Fibroblast of peridontal ligament (primary cell): Measurements from ENCODE around the gene RRAGB.
A peak's percentile ranks its signal among the peaks of the same experiment; 100 is the strongest.
"Not testable (repeated sequence)": the region's sequence is repeated elsewhere in the genome, so short reads cannot be mapped to it uniquely, and the experiment has no call there.

Source experiments
- DNase-seq: peaks from one replicate; pipeline ENCODE4 v3.0.0-alpha.2; 2010; ENCODE audit errors: extremely low read depth

The RRAGB gene

GRCh38 chrX:55767100-55767499, 49.6 kb downstream of the RRAGB start:
- DNase-seq, result peak; percentile 30

GRCh38 chrX:55774419-55774818, 56.9 kb downstream of the RRAGB start:
- DNase-seq, result not testable (repeated sequence)

DNA sequence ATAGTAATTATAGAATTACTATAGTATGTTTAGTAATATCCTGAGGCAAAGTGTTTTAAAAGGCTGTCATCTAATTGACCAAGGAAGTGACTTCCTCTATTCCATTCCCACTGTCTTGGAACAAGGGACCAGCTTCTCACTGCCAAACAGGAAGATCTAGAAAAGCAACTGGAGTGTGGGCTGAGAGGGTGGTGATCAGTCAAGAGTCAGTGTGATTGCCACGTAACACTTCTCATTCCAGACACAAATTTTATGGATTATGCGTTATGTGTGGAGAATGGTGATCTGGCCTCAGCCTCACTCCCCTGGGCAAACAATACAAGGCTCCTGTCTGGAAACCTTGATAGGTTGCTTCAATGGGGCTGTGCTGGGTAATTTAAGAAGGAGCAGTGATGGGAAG, 60.0 kb downstream of the RRAGB start:
- no peak for DNase-seq

- no peak for DNase-seq
These were observed 60.8 kb downstream of the RRAGB start for GRCh38 chrX:55778322-55778721.

GRCh38 chrX:55783723-55784122, 66.2 kb downstream of the RRAGB start:
- no peak for DNase-seq

DNA sequence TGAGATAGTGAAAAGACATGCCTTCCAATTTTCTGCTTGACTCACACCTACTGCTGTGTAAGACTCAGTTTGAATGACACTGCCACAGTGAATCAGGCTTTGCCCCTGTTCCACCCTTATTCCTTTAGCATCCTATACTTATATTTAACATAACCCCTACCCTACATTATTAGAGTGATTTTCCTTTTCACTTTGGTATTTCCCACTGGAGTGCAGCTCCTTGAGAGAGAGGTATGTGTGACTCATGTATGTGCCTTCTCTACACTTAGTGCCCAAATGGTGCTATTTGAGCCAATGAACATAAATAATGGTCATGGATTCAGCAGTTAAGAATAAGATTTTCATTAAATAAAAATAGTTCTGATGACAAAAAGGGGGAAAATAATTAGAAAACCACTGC, 69.5 kb downstream of the RRAGB start:
- no peak for DNase-seq

- no peak for DNase-seq
These were observed 70.2 kb downstream of the RRAGB start for GRCh38 chrX:55787727-55788126.

- DNase-seq, result no peak
These were observed 76.9 kb downstream of the RRAGB start for GRCh38 chrX:55794405-55794804.

DNA sequence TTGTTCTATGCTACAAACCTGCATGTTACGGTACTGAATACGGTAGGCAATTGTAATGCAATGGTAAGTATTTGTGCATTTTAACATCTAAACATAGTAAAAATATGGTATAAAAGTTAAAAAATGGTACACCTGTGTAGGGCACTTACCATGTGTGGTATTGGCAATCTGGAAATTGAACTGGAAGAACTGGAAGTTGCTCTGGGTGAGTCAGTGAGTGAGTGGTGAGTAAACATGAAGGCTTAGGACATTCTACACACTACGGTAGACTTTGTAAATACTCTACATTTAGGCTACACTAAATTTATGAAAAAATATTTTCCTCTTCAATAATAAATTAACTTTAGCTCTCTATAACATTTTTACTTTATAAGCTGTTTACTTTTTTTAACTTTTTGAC, 78.9 kb downstream of the RRAGB start:
- DNase-seq, result no peak

- no peak for DNase-seq
These were observed 84.3 kb downstream of the RRAGB start for GRCh38 chrX:55801811-55802210.
